ENCODE results near the gene SEMA5A. TPM values are rescaled to one million over a fixed set of nuclear protein-coding genes. Genes with fewer than 3 reads are reported as not detected.

The SEMA5A gene
- total RNA-seq, 1 donor from 2014 or later: 13.8 TPM

DNA sequence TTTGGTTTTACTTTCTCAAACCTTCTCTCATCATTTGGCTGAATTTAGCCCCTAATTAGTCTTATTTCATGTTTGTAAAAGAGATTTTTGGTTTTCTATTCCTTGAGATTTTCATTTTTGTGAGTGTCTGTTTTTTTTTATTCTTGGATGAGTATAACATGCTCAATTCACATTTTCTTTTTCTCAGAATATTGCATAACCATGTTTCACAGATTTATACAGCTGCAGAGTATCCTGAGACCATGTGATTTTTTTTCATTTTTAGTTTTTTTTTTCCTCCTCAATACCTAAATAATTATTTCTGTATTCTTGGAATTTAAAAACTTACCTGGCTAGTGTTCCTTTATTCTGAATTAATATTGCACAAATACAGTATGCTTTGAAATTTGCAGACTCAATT, 361.9 kb downstream of the SEMA5A start:
- Histone ChIP-seq H3K27ac (ENCODE audit: low read depth, low read length) (no peak overlapping the region), H3K36me3 (ENCODE audit: insufficient read depth, low read length) (no peaks in the 10 kb centered on the region), H3K4me1 (ENCODE audit: insufficient read depth, low read length) (peaks cover 16% of the 10 kb centered on the region), H2AFZ (ENCODE audit: low read depth, low read length) (no peak overlapping the region), H3K4me2 (ENCODE audit: low read length) (no peak overlapping the region), H3K27me3 (ENCODE audit: insufficient read depth, low read length) (no peaks in the 10 kb centered on the region), H3K79me2 (ENCODE audit: insufficient read depth, low read length) (no peaks in the 10 kb centered on the region), H3K9me3 (ENCODE audit: insufficient read depth, low read depth, low read length) (no peaks in the 10 kb centered on the region), H4K20me1 (ENCODE audit: insufficient read depth, low read length) (no peaks in the 10 kb centered on the region), H3K9ac (ENCODE audit: low read length) (no peak overlapping the region), H3K4me3 (ENCODE audit: insufficient read depth, low read depth, low read length) (no peak overlapping the region)
- FAIRE-seq (no peak), DNase-seq (ENCODE audit: low read depth) (no peak)
- TF ChIP-seq, protein P1, sequence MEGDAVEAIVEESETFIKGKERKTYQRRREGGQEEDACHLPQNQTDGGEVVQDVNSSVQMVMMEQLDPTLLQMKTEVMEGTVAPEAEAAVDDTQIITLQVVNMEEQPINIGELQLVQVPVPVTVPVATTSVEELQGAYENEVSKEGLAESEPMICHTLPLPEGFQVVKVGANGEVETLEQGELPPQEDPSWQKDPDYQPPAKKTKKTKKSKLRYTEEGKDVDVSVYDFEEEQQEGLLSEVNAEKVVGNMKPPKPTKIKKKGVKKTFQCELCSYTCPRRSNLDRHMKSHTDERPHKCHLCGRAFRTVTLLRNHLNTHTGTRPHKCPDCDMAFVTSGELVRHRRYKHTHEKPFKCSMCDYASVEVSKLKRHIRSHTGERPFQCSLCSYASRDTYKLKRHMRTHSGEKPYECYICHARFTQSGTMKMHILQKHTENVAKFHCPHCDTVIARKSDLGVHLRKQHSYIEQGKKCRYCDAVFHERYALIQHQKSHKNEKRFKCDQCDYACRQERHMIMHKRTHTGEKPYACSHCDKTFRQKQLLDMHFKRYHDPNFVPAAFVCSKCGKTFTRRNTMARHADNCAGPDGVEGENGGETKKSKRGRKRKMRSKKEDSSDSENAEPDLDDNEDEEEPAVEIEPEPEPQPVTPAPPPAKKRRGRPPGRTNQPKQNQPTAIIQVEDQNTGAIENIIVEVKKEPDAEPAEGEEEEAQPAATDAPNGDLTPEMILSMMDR (IDR thresholded peaks at IDR 0.05; ENCODE audit: insufficient read depth, low read depth, low read length): no peak
- no peak for TF ChIP-seq EZH2 (IDR thresholded peaks at IDR 0.05; ENCODE audit: insufficient read depth, low read length)
- H3K4me3 Mint-ChIP-seq (ENCODE audit: unreplicated experiment): no peak overlapping the region
- peaks cover 5% of the 10 kb centered on the region for H3K36me3 Mint-ChIP-seq (ENCODE audit: low read depth, unreplicated experiment)
- no peaks in the 10 kb centered on the region for H3K9me3 Mint-ChIP-seq (ENCODE audit: unreplicated experiment)
- H3K27ac Mint-ChIP-seq (ENCODE audit: unreplicated experiment): no peak overlapping the region
- peaks cover 9% of the 10 kb centered on the region for H3K4me1 Mint-ChIP-seq (ENCODE audit: low read depth, unreplicated experiment)
- H3K27me3 Mint-ChIP-seq (ENCODE audit: low read depth, unreplicated experiment): no peaks in the 10 kb centered on the region

DNA sequence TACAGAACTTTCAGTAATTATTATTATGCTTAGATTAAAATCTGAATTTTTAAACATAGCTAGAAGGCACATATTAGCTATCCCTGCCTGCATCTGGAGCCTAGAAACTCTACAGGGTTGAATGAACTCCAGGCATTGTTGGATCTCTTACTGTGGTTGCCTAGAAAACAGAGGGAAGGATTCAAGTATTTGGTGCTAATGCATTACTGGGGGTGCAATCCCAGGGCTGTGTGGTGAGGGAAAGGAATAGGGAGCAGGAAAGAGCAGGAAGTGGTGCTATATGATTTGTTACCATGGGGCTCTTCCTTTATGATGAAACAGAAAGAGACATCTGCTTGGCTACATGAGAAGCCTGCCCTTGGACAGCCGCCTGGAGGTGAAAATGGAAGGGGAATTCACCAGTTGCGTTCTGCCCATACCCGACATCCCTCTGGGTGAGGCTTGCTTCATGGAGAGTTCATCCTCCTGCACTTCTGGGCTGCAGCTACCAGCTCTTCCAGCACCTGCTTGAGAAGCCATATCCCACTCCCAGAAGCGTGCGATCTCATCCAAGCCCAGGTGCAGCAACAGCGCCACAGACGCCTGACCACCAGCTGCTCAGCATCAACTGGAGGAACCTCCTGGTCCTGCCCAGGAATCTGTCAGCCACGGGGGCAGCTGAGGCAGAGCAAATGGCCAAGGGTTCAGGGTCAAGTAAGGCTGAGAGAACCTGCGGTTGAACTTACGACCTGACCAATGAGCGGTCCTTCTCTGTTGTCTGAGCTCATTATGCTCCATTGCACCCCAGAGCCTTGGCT, 362.8 kb downstream of the SEMA5A start:
- H3K36me3 ChIP-seq (ENCODE audit: insufficient read depth, low read length): no peaks in the 10 kb centered on the region
- peaks cover 2% of the 10 kb centered on the region for H3K36me3 Mint-ChIP-seq (ENCODE audit: low read depth, unreplicated experiment)
- no peak for DNase-seq (ENCODE audit: low read depth)
- no peak overlapping the region for H3K27ac Mint-ChIP-seq (ENCODE audit: unreplicated experiment)
- no peak overlapping the region for H3K4me3 Mint-ChIP-seq (ENCODE audit: unreplicated experiment)
- no peaks in the 10 kb centered on the region for H3K27me3 Mint-ChIP-seq (ENCODE audit: low read depth, unreplicated experiment)
- no peaks in the 10 kb centered on the region for H3K9me3 Mint-ChIP-seq (ENCODE audit: unreplicated experiment)
- no peak overlapping the region for H3K9ac ChIP-seq (ENCODE audit: low read length)
- no peak for FAIRE-seq
- no peaks in the 10 kb centered on the region for H3K9me3 ChIP-seq (ENCODE audit: insufficient read depth, low read depth, low read length)
- H3K4me2 ChIP-seq (ENCODE audit: low read length): no peak overlapping the region
- peaks cover 2% of the 10 kb centered on the region for H3K4me1 Mint-ChIP-seq (ENCODE audit: low read depth, unreplicated experiment)
- H4K20me1 ChIP-seq (ENCODE audit: insufficient read depth, low read length): no peaks in the 10 kb centered on the region
- no peaks in the 10 kb centered on the region for H3K27me3 ChIP-seq (ENCODE audit: insufficient read depth, low read length)
- H3K27ac ChIP-seq (ENCODE audit: low read depth, low read length): no peak overlapping the region
- H3K4me3 ChIP-seq (ENCODE audit: insufficient read depth, low read depth, low read length): no peak overlapping the region
- no peak for TF ChIP-seq EZH2 (IDR thresholded peaks at IDR 0.05; ENCODE audit: insufficient read depth, low read length)
- TF ChIP-seq, protein P1 (IDR thresholded peaks at IDR 0.05; ENCODE audit: insufficient read depth, low read depth, low read length): no peak
- peaks cover 7% of the 10 kb centered on the region for H3K4me1 ChIP-seq (ENCODE audit: insufficient read depth, low read length)
- H3K79me2 ChIP-seq (ENCODE audit: insufficient read depth, low read length): no peaks in the 10 kb centered on the region
- no peak overlapping the region for H2AFZ ChIP-seq (ENCODE audit: low read depth, low read length)

DNA sequence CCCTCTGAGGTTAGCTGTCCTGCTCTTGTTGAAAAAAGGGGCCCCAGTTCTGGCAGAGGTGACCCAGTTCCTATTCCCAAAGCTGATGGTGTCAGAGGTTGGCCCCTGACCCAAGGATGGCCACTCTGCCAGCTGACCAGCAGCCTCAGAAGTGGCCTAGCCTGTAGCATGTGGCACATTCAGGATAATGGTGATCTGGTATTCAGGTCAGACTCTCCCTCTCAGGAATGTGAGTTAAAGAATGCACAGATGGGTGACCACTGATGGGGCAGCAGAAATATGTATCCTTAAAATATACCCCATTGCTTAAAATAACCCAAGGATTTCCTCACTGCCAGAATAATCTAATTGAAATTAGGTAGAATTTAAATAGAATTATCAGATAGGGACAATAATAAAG, 369.2 kb downstream of the SEMA5A start:
- H3K27ac Mint-ChIP-seq (ENCODE audit: unreplicated experiment): no peak overlapping the region
- H3K4me2 ChIP-seq (ENCODE audit: low read length): no peak overlapping the region
- H2AFZ ChIP-seq (ENCODE audit: low read depth, low read length): no peak overlapping the region
- no peaks in the 10 kb centered on the region for H3K36me3 ChIP-seq (ENCODE audit: insufficient read depth, low read length)
- H3K9me3 ChIP-seq (ENCODE audit: insufficient read depth, low read depth, low read length): no peaks in the 10 kb centered on the region
- H3K4me1 ChIP-seq (ENCODE audit: insufficient read depth, low read length): peaks cover 9% of the 10 kb centered on the region
- TF ChIP-seq, protein P1 (IDR thresholded peaks at IDR 0.05; ENCODE audit: insufficient read depth, low read depth, low read length): no peak
- no peak for TF ChIP-seq EZH2 (IDR thresholded peaks at IDR 0.05; ENCODE audit: insufficient read depth, low read length)
- no peak overlapping the region for H3K9ac ChIP-seq (ENCODE audit: low read length)
- no peaks in the 10 kb centered on the region for H4K20me1 ChIP-seq (ENCODE audit: insufficient read depth, low read length)
- no peak overlapping the region for H3K4me3 ChIP-seq (ENCODE audit: insufficient read depth, low read depth, low read length)
- no peaks in the 10 kb centered on the region for H3K27me3 Mint-ChIP-seq (ENCODE audit: low read depth, unreplicated experiment)
- H3K9me3 Mint-ChIP-seq (ENCODE audit: unreplicated experiment): peaks cover 12% of the 10 kb centered on the region
- no peaks in the 10 kb centered on the region for H3K79me2 ChIP-seq (ENCODE audit: insufficient read depth, low read length)
- FAIRE-seq (no peak), DNase-seq (ENCODE audit: low read depth) (no peak)
- H3K27ac ChIP-seq (ENCODE audit: low read depth, low read length): no peak overlapping the region
- H3K27me3 ChIP-seq (ENCODE audit: insufficient read depth, low read length): no peaks in the 10 kb centered on the region
- no peak overlapping the region for H3K4me3 Mint-ChIP-seq (ENCODE audit: unreplicated experiment)
- peaks cover 13% of the 10 kb centered on the region for H3K4me1 Mint-ChIP-seq (ENCODE audit: low read depth, unreplicated experiment)
- H3K36me3 Mint-ChIP-seq (ENCODE audit: low read depth, unreplicated experiment): peaks cover 4% of the 10 kb centered on the region

Measured in astrocyte (in vitro differentiated cells and primary cell).